ENCODE results near the gene NLRP6. TPM values are rescaled to one million over a fixed set of nuclear protein-coding genes. Genes with fewer than 3 reads are reported as not detected.
A peak's percentile ranks its signal among the peaks of the same experiment; 100 is the strongest.
"Not testable (repeated sequence)": the region's sequence is repeated elsewhere in the genome, so short reads cannot be mapped to it uniquely, and the experiment has no call there.

The NLRP6 gene
- total and polyA plus RNA-seq, 2 experiments from 2014 or later, result 1.4 TPM; not detected in 1

- Histone ChIP-seq H3K27ac (no peak overlapping the region), H2AFZ (no peak overlapping the region), H3K27me3 (no peaks in the 10 kb centered on the region)
These were observed 7.7 kb downstream of the NLRP6 start for GRCh38 chr11:285894-286220.

GRCh38 chr11:286977-287820 is 9.0 kb downstream of the NLRP6 start:
- H2AFZ ChIP-seq; H3K27me3 ChIP-seq; H3K79me2 ChIP-seq; H3K4me2 ChIP-seq; DNase-seq (ENCODE audit: low spot score); H3K9me2 ChIP-seq (replicated peaks; ENCODE audit: insufficient read depth); H3K9me3 ChIP-seq (ENCODE audit: low read depth); H3K36me3 ChIP-seq (replicated peaks; ENCODE audit: insufficient read depth, low read depth); H3K27ac ChIP-seq; H4K20me1 ChIP-seq (ENCODE audit: insufficient read depth, poor library complexity, severe bottlenecking); H3K4me3 ChIP-seq: not testable (repeated sequence)
- 90% methylated on average over 13 of the region's 27 CpGs for WGBS (ENCODE audit: low lambda C conversion rate, missing lambda C conversion rate)
- peaks cover 19% of the 10 kb centered on the region for H3K4me1 ChIP-seq (ENCODE audit: insufficient read depth)

More at GRCh38 chr11:285894-286220, 7.7 kb downstream of the NLRP6 start:
- whole genome bisulfite sequencing (ENCODE audit: low lambda C conversion rate, missing lambda C conversion rate), result 93% methylated on average over 8 of the region's 8 CpGs
- H3K36me3 ChIP-seq (replicated peaks; ENCODE audit: insufficient read depth, low read depth), result no peaks in the 10 kb centered on the region
- H3K79me2 ChIP-seq, result no peaks in the 10 kb centered on the region
- peaks cover 19% of the 10 kb centered on the region for H3K4me1 ChIP-seq (ENCODE audit: insufficient read depth)
- no peak for DNase-seq (ENCODE audit: low spot score)
- no peaks in the 10 kb centered on the region for H3K9me2 ChIP-seq (replicated peaks; ENCODE audit: insufficient read depth)
- no peaks in the 10 kb centered on the region for H4K20me1 ChIP-seq (ENCODE audit: insufficient read depth, poor library complexity, severe bottlenecking)
- no peak overlapping the region for H3K4me3 ChIP-seq
- TF ChIP-seq CTCF (IDR thresholded peaks at IDR 0.05; ENCODE audit: poor library complexity) (no peak), EZH2 (IDR thresholded peaks at IDR 0.05; ENCODE audit: borderline replicate concordance) (no peak), EZH2phosphoT487 (IDR thresholded peaks at IDR 0.05; ENCODE audit: low read depth, severe bottlenecking, unreplicated experiment) (no peak)
- no peaks in the 10 kb centered on the region for H3K9me3 ChIP-seq (ENCODE audit: low read depth)
- no peak overlapping the region for H3K4me2 ChIP-seq

- WGBS (ENCODE audit: low lambda C conversion rate, missing lambda C conversion rate), result 45% methylated on average over 41 of the region's 41 CpGs
- no peak for DNase-seq (ENCODE audit: low spot score)
- H2AFZ ChIP-seq, result peak overlapping the region; percentile 76
These were observed 9.7 kb downstream of the NLRP6 start for GRCh38 chr11:287821-288477.

More at GRCh38 chr11:287821-288477, 9.7 kb downstream of the NLRP6 start:
- Histone ChIP-seq H3K27ac (no peak overlapping the region), H3K4me2 (peak overlapping the region; percentile 98), H3K4me3 (peak overlapping the region; percentile 99), H3K27me3 (no peaks in the 10 kb centered on the region), H3K36me3 (replicated peaks; ENCODE audit: insufficient read depth, low read depth) (no peaks in the 10 kb centered on the region), H3K79me2 (no peaks in the 10 kb centered on the region), H3K4me1 (ENCODE audit: insufficient read depth) (peaks cover 19% of the 10 kb centered on the region), H4K20me1 (ENCODE audit: insufficient read depth, poor library complexity, severe bottlenecking) (no peaks in the 10 kb centered on the region), H3K9me3 (ENCODE audit: low read depth) (no peaks in the 10 kb centered on the region), H3K9me2 (replicated peaks; ENCODE audit: insufficient read depth) (no peaks in the 10 kb centered on the region)
- TF ChIP-seq EZH2 (IDR thresholded peaks at IDR 0.05; ENCODE audit: borderline replicate concordance), result no peak
- TF ChIP-seq CTCF (IDR thresholded peaks at IDR 0.05; ENCODE audit: poor library complexity), result no peak
- TF ChIP-seq EZH2phosphoT487 (IDR thresholded peaks at IDR 0.05; ENCODE audit: low read depth, severe bottlenecking, unreplicated experiment), result no peak

Measured in hepatocyte (in vitro differentiated cells).